ENCODE measurements around the gene ALKBH4. TPM values are rescaled to one million over a fixed set of nuclear protein-coding genes. Genes with fewer than 3 reads are reported as not detected.
"Not testable (repeated sequence)": the region's sequence is repeated elsewhere in the genome, so short reads cannot be mapped to it uniquely, and the experiment has no call there.

Gene ALKBH4
- total RNA-seq, 1 experiment from 2014 or later: 5.9 TPM

DNA sequence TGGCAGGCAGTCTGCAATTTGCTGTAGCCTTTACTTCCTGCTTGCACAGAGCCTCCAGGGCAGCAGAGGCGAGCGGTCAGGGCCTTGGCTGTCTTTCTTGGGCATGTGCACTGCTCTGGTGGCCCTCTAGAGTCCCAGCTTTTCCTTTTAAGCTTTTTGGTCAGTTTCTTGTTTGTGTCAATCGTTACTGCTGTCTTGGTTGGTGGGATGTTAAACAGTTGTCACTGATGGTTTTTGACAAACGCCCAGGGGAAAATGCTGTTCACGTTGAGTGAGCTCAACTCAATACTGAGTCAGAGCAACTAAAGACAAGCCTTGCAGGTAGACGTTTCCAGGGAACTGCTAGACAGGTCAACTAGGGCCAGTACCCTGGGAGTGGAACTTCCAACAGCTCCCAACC lies 54.5 kb downstream of the ALKBH4 start:
- no peak overlapping the region for H3K4me3 Mint-ChIP-seq (ENCODE audit: unreplicated experiment)
- intact Hi-C loops (cut with micrococcal nuclease): no loop called here
- TF ChIP-seq, protein P1, sequence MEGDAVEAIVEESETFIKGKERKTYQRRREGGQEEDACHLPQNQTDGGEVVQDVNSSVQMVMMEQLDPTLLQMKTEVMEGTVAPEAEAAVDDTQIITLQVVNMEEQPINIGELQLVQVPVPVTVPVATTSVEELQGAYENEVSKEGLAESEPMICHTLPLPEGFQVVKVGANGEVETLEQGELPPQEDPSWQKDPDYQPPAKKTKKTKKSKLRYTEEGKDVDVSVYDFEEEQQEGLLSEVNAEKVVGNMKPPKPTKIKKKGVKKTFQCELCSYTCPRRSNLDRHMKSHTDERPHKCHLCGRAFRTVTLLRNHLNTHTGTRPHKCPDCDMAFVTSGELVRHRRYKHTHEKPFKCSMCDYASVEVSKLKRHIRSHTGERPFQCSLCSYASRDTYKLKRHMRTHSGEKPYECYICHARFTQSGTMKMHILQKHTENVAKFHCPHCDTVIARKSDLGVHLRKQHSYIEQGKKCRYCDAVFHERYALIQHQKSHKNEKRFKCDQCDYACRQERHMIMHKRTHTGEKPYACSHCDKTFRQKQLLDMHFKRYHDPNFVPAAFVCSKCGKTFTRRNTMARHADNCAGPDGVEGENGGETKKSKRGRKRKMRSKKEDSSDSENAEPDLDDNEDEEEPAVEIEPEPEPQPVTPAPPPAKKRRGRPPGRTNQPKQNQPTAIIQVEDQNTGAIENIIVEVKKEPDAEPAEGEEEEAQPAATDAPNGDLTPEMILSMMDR (IDR thresholded peaks at IDR 0.05; ENCODE audit: unreplicated experiment): no peak
- no TSS peak for BruUV-seq (replicated peaks)
- H3K27ac Mint-ChIP-seq (ENCODE audit: low read depth, unreplicated experiment): no peak overlapping the region
- ChIA-PET CTCF (interaction anchor here (1.2 kb wide), 1 partner anchor 19 kb away, joined by 5 read pairs; no protein-coding TSS in a partner anchor), POLR2A (interaction anchor here (1.0 kb wide), 2 partner anchors 19 to 21 kb away, joined by 3 to 4 read pairs; no protein-coding TSS in a partner anchor)
- H3K4me1 Mint-ChIP-seq (ENCODE audit: insufficient read depth, unreplicated experiment): no peaks in the 10 kb centered on the region
- DNase-seq (ENCODE audit: unreplicated experiment): no peak
- H3K9me3 Mint-ChIP-seq (ENCODE audit: unreplicated experiment): no peaks in the 10 kb centered on the region
- peaks cover 94% of the 10 kb centered on the region for H3K36me3 Mint-ChIP-seq (ENCODE audit: insufficient read depth, unreplicated experiment)
- no peaks in the 10 kb centered on the region for H3K27me3 Mint-ChIP-seq (ENCODE audit: insufficient read depth, unreplicated experiment)

DNA sequence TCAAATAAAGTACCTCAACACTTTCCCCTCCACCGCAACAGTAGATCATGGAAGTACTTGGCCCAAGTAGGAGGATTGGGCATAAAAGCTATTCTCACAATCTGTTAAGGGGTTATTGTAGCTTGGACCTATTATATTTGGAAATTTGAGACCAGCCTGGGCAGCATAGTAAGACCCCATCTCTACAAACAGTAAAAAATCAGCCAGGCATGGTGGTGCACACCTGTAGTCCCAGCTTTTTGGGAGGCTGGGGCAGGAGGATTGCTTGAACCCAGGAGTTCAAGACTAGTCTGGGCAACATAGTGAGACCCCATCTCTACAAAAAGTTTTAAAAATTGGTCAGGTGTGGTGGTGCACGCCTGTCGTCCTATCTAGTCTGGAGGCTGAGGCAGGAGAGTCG lies 55.3 kb downstream of the ALKBH4 start:
- Mint-ChIP-seq H3K36me3 (ENCODE audit: insufficient read depth, unreplicated experiment) (peaks cover 95% of the 10 kb centered on the region), H3K9me3 (ENCODE audit: unreplicated experiment) (no peaks in the 10 kb centered on the region), H3K27me3 (ENCODE audit: insufficient read depth, unreplicated experiment) (no peaks in the 10 kb centered on the region), H3K27ac (ENCODE audit: low read depth, unreplicated experiment) (no peak overlapping the region), H3K4me3 (ENCODE audit: unreplicated experiment) (no peak overlapping the region), H3K4me1 (ENCODE audit: insufficient read depth, unreplicated experiment) (no peaks in the 10 kb centered on the region)
- TF ChIP-seq, protein P1 (IDR thresholded peaks at IDR 0.05; ENCODE audit: unreplicated experiment): no peak
- BruUV-seq (replicated peaks): no TSS peak
- DNase-seq (ENCODE audit: unreplicated experiment): no peak
- intact Hi-C loops (cut with micrococcal nuclease): no loop called here
- ChIA-PET POLR2A (interaction anchor here (1.0 kb wide), 1 partner anchor 21 kb away, joined by 3 read pairs; no protein-coding TSS in a partner anchor), CTCF (interaction anchor here (1.2 kb wide), 1 partner anchor 18 kb away, joined by 5 read pairs; no protein-coding TSS in a partner anchor)

DNA sequence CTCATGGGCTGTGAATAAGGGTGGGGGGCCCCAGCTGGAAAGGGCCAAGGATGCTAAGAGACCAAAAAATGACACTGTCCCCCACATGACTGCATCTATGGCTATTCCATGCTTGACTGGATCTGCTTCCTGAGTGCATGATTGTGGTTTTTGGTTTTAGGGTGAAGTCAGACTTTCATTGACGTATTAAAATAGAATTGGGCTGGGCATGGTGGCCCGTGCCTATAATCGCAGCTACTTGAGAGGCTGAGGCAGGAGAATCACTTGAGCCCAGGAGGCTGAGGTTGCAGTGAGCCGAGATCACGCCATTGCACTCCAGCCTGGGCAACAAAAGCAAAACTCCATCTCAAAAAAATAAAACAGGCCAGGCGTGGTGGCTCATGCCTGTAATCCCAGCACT lies 56.1 kb downstream of the ALKBH4 start:
- CTCF ChIA-PET: interaction anchor here (0.7 to 1.0 kb wide), 2 partner anchors 15 to 1356 kb away, joined by 3 to 4 read pairs; no protein-coding TSS in a partner anchor
- H3K27ac Mint-ChIP-seq (ENCODE audit: low read depth, unreplicated experiment); H3K4me1 Mint-ChIP-seq (ENCODE audit: insufficient read depth, unreplicated experiment); H3K9me3 Mint-ChIP-seq (ENCODE audit: unreplicated experiment); H3K4me3 Mint-ChIP-seq (ENCODE audit: unreplicated experiment); DNase-seq (ENCODE audit: unreplicated experiment); POLR2A ChIA-PET; intact Hi-C loops (cut with micrococcal nuclease); H3K27me3 Mint-ChIP-seq (ENCODE audit: insufficient read depth, unreplicated experiment); BruUV-seq (replicated peaks): not testable (repeated sequence)
- H3K36me3 Mint-ChIP-seq (ENCODE audit: insufficient read depth, unreplicated experiment): peaks cover 96% of the 10 kb centered on the region

DNA sequence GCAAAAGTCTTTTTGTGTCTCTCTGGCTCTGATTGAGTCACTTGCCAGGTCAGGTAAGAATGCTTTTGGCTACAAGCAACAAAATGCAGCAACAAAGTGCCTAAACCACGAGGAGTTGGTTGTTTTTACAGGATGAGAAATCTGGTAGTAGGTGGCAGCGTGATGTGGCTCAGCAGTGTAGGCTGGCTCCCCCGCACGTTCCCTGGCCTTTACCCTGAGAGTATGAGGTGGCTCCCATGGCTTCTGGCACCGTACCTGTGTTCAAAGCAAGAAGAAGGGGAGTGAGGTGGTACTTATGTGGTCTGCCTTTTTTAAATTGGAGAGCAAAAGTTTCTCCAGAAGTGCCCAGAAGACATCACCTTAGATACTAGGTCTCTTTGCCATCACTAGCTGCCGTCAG lies 56.8 kb downstream of the ALKBH4 start:
- TF ChIP-seq, protein P1 (IDR thresholded peaks at IDR 0.05; ENCODE audit: unreplicated experiment): no peak
- Mint-ChIP-seq H3K27ac (ENCODE audit: low read depth, unreplicated experiment) (no peak overlapping the region), H3K27me3 (ENCODE audit: insufficient read depth, unreplicated experiment) (no peaks in the 10 kb centered on the region), H3K9me3 (ENCODE audit: unreplicated experiment) (no peaks in the 10 kb centered on the region), H3K36me3 (ENCODE audit: insufficient read depth, unreplicated experiment) (peaks cover 96% of the 10 kb centered on the region), H3K4me1 (ENCODE audit: insufficient read depth, unreplicated experiment) (no peaks in the 10 kb centered on the region), H3K4me3 (ENCODE audit: unreplicated experiment) (no peak overlapping the region)
- ChIA-PET CTCF (interaction anchor here (0.7 to 1.0 kb wide), 2 partner anchors 14 to 1355 kb away, joined by 3 to 4 read pairs; no protein-coding TSS in a partner anchor), POLR2A (interaction anchor here (1.1 kb wide), 1 partner anchor 10 kb away, joined by 3 read pairs; no protein-coding TSS in a partner anchor)
- no peak for DNase-seq (ENCODE audit: unreplicated experiment)
- intact Hi-C loops (cut with micrococcal nuclease): no loop called here
- no TSS peak for BruUV-seq (replicated peaks)

Small RNA genes within 50 kb of the gene (microRNA-seq; reads per million reads assigned to microRNA genes)
- not detected for gene MIR4467
- gene MIR5090: 1.3 reads per million, percentile 3 among the genes with 10 or more reads in this experiment

Other genes starting within 250 kb of the ALKBH4 start
- gene SH2B2, start 178.0 kb downstream of the ALKBH4 start, total RNA-seq (2022): 1.4 and 2.4 TPM in 2 replicates
- gene SPDYE6, start 108.4 kb downstream of the ALKBH4 start, total RNA-seq (2022): not detected in 2 replicates
- gene PRKRIP1, start 68.5 kb downstream of the ALKBH4 start, total RNA-seq (2022): 32.7 and 36.8 TPM in 2 replicates
- 9.1 and 15.4 TPM in 2 replicates for gene ORAI2, start 31.3 kb downstream of the ALKBH4 start, total RNA-seq (2022)
- gene LRWD1, start 121 bp upstream of the ALKBH4 start, total RNA-seq (2022): 15.6 and 18.9 TPM in 2 replicates
- 50.0 and 51.4 TPM in 2 replicates for gene POLR2J, start 14.1 kb upstream of the ALKBH4 start, total RNA-seq (2022)
- gene RASA4B, start 52.9 kb upstream of the ALKBH4 start, total RNA-seq (2022): 0.70 and 0.81 TPM in 2 replicates
- 17.4 and 20.0 TPM in 2 replicates for gene UPK3BL2, start 78.8 kb upstream of the ALKBH4 start, total RNA-seq (2022)
- 0.22 TPM in 1 of 2 replicates, not detected in the other for gene SPDYE2, start 86.4 kb upstream of the ALKBH4 start, total RNA-seq (2022)
- gene POLR2J3, start 107.7 kb upstream of the ALKBH4 start, total RNA-seq (2022): 34.1 and 45.7 TPM in 2 replicates
- gene RASA4, start 151.9 kb upstream of the ALKBH4 start, total RNA-seq (2022): 2.1 and 4.0 TPM in 2 replicates
- 16.1 and 22.6 TPM in 2 replicates for gene UPK3BL1, start 177.9 kb upstream of the ALKBH4 start, total RNA-seq (2022)
- gene SPDYE2B, start 185.5 kb upstream of the ALKBH4 start, total RNA-seq (2022): not detected in 2 replicates
- 10.1 and 13.8 TPM in 2 replicates for gene POLR2J2, start 206.8 kb upstream of the ALKBH4 start, total RNA-seq (2022)

Data from MCF 10A (cell line).